H9 (cell line): ENCODE results near the gene KIF4A. TPM values are rescaled to one million over a fixed set of nuclear protein-coding genes. Genes with fewer than 3 reads are reported as not detected.

Experiments used
- DNase-seq: peaks from one replicate; pipeline ENCODE4 v3.0.0-alpha.2; 2017
- H2AFZ ChIP-seq: one replicate; pipeline ENCODE4 v1.6.1; 2013; ENCODE audit warnings: mild to moderate bottlenecking, low read length, control low read depth, moderate library complexity
- H2AK5ac ChIP-seq: 2 replicates; pipeline ENCODE4 v1.6.1; 2013; ENCODE audit warnings: low read length, control low read depth, mixed read lengths; ENCODE audit not compliant: insufficient read length
- H2BK120ac ChIP-seq: one replicate; pipeline ENCODE4 v1.6.1; 2013; ENCODE audit warnings: low read depth, mild to moderate bottlenecking, low read length, control low read depth, inconsistent platforms; ENCODE audit not compliant: poor library complexity, severe bottlenecking
- H2BK12ac ChIP-seq: 2 replicates; pipeline ENCODE4 v1.6.1; 2013; ENCODE audit warnings: low read length, control low read depth, mixed read lengths, low read depth; ENCODE audit not compliant: insufficient read length
- H2BK15ac ChIP-seq: 2 replicates; pipeline ENCODE4 v1.6.1; 2013; ENCODE audit warnings: low read depth, low read length, control low read depth
- H2BK20ac ChIP-seq: one replicate; pipeline ENCODE4 v1.6.1; 2013; ENCODE audit warnings: low read depth, mild to moderate bottlenecking, low read length, control low read depth, inconsistent platforms; ENCODE audit not compliant: poor library complexity, severe bottlenecking
- H2BK5ac ChIP-seq: 2 replicates; pipeline ENCODE4 v1.6.1; 2013; ENCODE audit warnings: low read length, control low read depth, mixed read lengths; ENCODE audit not compliant: insufficient read length
- H3K14ac ChIP-seq: 2 replicates; pipeline ENCODE4 v1.6.1; 2013; ENCODE audit warnings: low read length, control low read depth; ENCODE audit not compliant: insufficient read depth
- H3K18ac ChIP-seq: 2 replicates; pipeline ENCODE4 v1.6.1; 2013; ENCODE audit warnings: low read depth, mild to moderate bottlenecking, mixed read lengths, low read length, control low read depth; ENCODE audit not compliant: insufficient read length
- H3K23ac ChIP-seq: 2 replicates; pipeline ENCODE4 v1.6.1; 2013; ENCODE audit warnings: low read length, control low read depth, mixed read lengths, low read depth; ENCODE audit not compliant: insufficient read length
- H3K23me2 ChIP-seq: 2 replicates; pipeline ENCODE4 v1.6.1; 2013; ENCODE audit warnings: low read depth, mild to moderate bottlenecking, mixed read lengths, low read length, control low read depth; ENCODE audit not compliant: insufficient read length, poor library complexity, severe bottlenecking
- H3K27ac ChIP-seq: 2 replicates; pipeline ENCODE4 v1.5.1; 2013; ENCODE audit warnings: low read length, control low read depth, mixed read lengths, low read depth; ENCODE audit not compliant: insufficient read length
- H3K27me3 ChIP-seq: 2 replicates; pipeline ENCODE4 v1.6.1; 2013; ENCODE audit warnings: low read length, control low read depth, inconsistent platforms; ENCODE audit not compliant: insufficient read depth
- H3K4ac ChIP-seq: 2 replicates; pipeline ENCODE4 v1.6.1; 2013; ENCODE audit warnings: low read depth, mild to moderate bottlenecking, control low read depth, inconsistent platforms, low read length, moderate library complexity
- H3K4me1 ChIP-seq: 2 replicates; pipeline ENCODE4 v1.6.1; 2013; ENCODE audit warnings: low read length, control low read depth, inconsistent platforms; ENCODE audit not compliant: insufficient read depth
- H3K4me2 ChIP-seq: 2 replicates; pipeline ENCODE4 v1.6.1; 2013; ENCODE audit warnings: low read length, control low read depth, mixed read lengths; ENCODE audit not compliant: insufficient read length, insufficient read depth
- H3K56ac ChIP-seq: 2 replicates; pipeline ENCODE4 v1.6.1; 2013; ENCODE audit warnings: low read depth, mild to moderate bottlenecking, mixed read lengths, low read length, control low read depth; ENCODE audit not compliant: insufficient read length
- H3K79me1 ChIP-seq: 2 replicates; pipeline ENCODE4 v1.6.1; 2013; ENCODE audit warnings: low read depth, mild to moderate bottlenecking, moderate library complexity, low read length, control low read depth, inconsistent platforms; ENCODE audit not compliant: insufficient read depth, poor library complexity, severe bottlenecking
- H3K79me2 ChIP-seq: 2 replicates; pipeline ENCODE4 v1.6.1; 2013; ENCODE audit warnings: low read length, control low read depth, inconsistent platforms; ENCODE audit not compliant: insufficient read depth
- H3K9ac ChIP-seq: 2 replicates; pipeline ENCODE4 v1.6.1; 2013; ENCODE audit warnings: low read length, control low read depth, mixed read lengths; ENCODE audit not compliant: insufficient read length; ENCODE audit errors: extremely low read depth
- H3K9me3 ChIP-seq: one replicate; pipeline ENCODE4 v1.6.1; 2013; ENCODE audit warnings: low read depth, low read length, inconsistent platforms; ENCODE audit not compliant: control insufficient read depth
- H3T11ph ChIP-seq: one replicate; pipeline ENCODE4 v1.6.1; 2013; ENCODE audit warnings: mild to moderate bottlenecking, low read length, control low read depth, inconsistent platforms
- H4K20me1 ChIP-seq: one replicate; pipeline ENCODE4 v1.6.1; 2013; ENCODE audit not compliant: control insufficient read depth, insufficient read length, insufficient read depth
- H4K5ac ChIP-seq: 2 replicates; pipeline ENCODE4 v1.6.1; 2013; ENCODE audit warnings: low read depth, mild to moderate bottlenecking, mixed read lengths, low read length, control low read depth; ENCODE audit not compliant: insufficient read length
- H4K8ac ChIP-seq: replicated peaks from 2 replicates; pipeline ENCODE4 v1.6.1; 2013; ENCODE audit warnings: low read length, control low read depth, mixed read lengths, low read depth; ENCODE audit not compliant: insufficient read length
- H4K91ac ChIP-seq: 2 replicates; pipeline ENCODE4 v1.6.1; 2013; ENCODE audit warnings: low read depth, mild to moderate bottlenecking, moderate library complexity, mixed read lengths, low read length, control low read depth; ENCODE audit not compliant: insufficient read length
- H3K27ac Mint-ChIP-seq, 3 experiments: 2 replicates in 2 of 3; 3 replicates in 1 of 3; pipeline ENCODE4 v1.8.0; 2020 to 2021; ENCODE audit warnings: mixed read lengths in 3 of 3, mild to moderate bottlenecking in 1 of 3, moderate library complexity in 1 of 3
- H3K27me3 Mint-ChIP-seq: 2 replicates; pipeline ENCODE4 v1.8.0; 2021; ENCODE audit warnings: low read depth, mild to moderate bottlenecking, moderate library complexity, mixed read lengths
- H3K36me3 Mint-ChIP-seq, 3 experiments: 2 replicates in 2 of 3; 3 replicates in 1 of 3; pipeline ENCODE4 v1.8.0; 2020 to 2021; ENCODE audit warnings: low read depth in 3 of 3, mixed read lengths in 3 of 3; ENCODE audit not compliant: insufficient read depth in 1 of 3
- H3K4me1 Mint-ChIP-seq, 2 experiments: 2 replicates each; pipeline ENCODE4 v1.8.0; 2020; ENCODE audit warnings: mixed read lengths in 2 of 2
- H3K4me3 Mint-ChIP-seq, 2 experiments: 2 replicates in 1 of 2; 3 replicates in 1 of 2; pipeline ENCODE4 v1.8.0; 2020 to 2021; ENCODE audit warnings: mild to moderate bottlenecking in 2 of 2, mixed read lengths in 2 of 2, moderate library complexity in 1 of 2
- H3K9me3 Mint-ChIP-seq, 2 experiments: 2 replicates in 1 of 2; 3 replicates in 1 of 2; pipeline ENCODE4 v1.8.0; 2020; ENCODE audit warnings: mild to moderate bottlenecking in 2 of 2, mixed read lengths in 2 of 2, moderate library complexity in 1 of 2
- WGBS: extraction: QIAGEN DNeasy Blood & Tissue Kit; methylation state at CpG from one replicate; pipeline ENCODE4 v1.1.7; 2013; ENCODE audit warnings: missing lambda C conversion rate, low lambda C conversion rate, mixed read lengths; ENCODE audit not compliant: insufficient read length; ENCODE audit errors: extremely low coverage; 5-methylcytosine and 5-hydroxymethylcytosine counted together
- total RNA-seq: library from RNA; stranded (reverse); gene quantifications from 2 replicates; pipeline ENCODE4 v1.2.1, GENCODE V29; 2021
- TF ChIP-seq, protein P1 (sequence below): fragments of 200-600 bp; sonication (generic); conservative IDR thresholded peaks from 3 replicates; pipeline ENCODE4 v1.8.0; 2021; ENCODE audit warnings: antibody characterized with exemption, mild to moderate bottlenecking

KIF4A gene
- total RNA-seq, 1 experiment from 2014 or later = 41.8 TPM

GRCh38 chrX:70437921-70438665 is 148.2 kb downstream of the KIF4A start:
- Histone ChIP-seq H3K14ac (no peak overlapping the region), H3K18ac (no peak overlapping the region), H3K23ac (no peak overlapping the region), H3K9me3 (peaks cover 38% of the 10 kb centered on the region), H4K8ac (no peak overlapping the region), H2BK12ac (no peak overlapping the region), H2BK15ac (no peak overlapping the region), H3K9ac (no peak overlapping the region), H3K79me1 (no peaks in the 10 kb centered on the region), H2BK5ac (no peak overlapping the region), H3K4ac (no peak overlapping the region), H3K56ac (no peak overlapping the region), H3K27me3 (no peaks in the 10 kb centered on the region), H3K4me1 (no peaks in the 10 kb centered on the region), H3K27ac (no peak overlapping the region), H4K91ac (no peak overlapping the region), H2BK20ac (no peak overlapping the region), H4K5ac (no peak overlapping the region), H3K79me2 (no peaks in the 10 kb centered on the region), H2AK5ac (no peak overlapping the region), H2AFZ (no peak overlapping the region), H3K23me2 (peaks cover 10% of the 10 kb centered on the region), H3K4me2 (no peak overlapping the region), H2BK120ac (no peak overlapping the region), H4K20me1 (no peaks in the 10 kb centered on the region), H3T11ph (no peak overlapping the region)
- Mint-ChIP-seq H3K27me3 (peaks cover 11% of the 10 kb centered on the region), H3K4me1 (peaks cover 14 to 21% of the 10 kb centered on the region in 2 experiments), H3K9me3 (peaks cover 79 to 86% of the 10 kb centered on the region in 2 experiments), H3K4me3 (no peak overlapping the region), H3K27ac (no peak overlapping the region), H3K36me3 (peaks cover 0 to 8% (median 2%) of the 10 kb centered on the region in 3 experiments; a peak in 4 of 7 replicates)
- no peak for DNase-seq
- no CpG with 5 or more reads among the region's 8 CpGs for WGBS
- TF ChIP-seq, protein P1, sequence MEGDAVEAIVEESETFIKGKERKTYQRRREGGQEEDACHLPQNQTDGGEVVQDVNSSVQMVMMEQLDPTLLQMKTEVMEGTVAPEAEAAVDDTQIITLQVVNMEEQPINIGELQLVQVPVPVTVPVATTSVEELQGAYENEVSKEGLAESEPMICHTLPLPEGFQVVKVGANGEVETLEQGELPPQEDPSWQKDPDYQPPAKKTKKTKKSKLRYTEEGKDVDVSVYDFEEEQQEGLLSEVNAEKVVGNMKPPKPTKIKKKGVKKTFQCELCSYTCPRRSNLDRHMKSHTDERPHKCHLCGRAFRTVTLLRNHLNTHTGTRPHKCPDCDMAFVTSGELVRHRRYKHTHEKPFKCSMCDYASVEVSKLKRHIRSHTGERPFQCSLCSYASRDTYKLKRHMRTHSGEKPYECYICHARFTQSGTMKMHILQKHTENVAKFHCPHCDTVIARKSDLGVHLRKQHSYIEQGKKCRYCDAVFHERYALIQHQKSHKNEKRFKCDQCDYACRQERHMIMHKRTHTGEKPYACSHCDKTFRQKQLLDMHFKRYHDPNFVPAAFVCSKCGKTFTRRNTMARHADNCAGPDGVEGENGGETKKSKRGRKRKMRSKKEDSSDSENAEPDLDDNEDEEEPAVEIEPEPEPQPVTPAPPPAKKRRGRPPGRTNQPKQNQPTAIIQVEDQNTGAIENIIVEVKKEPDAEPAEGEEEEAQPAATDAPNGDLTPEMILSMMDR = no peak
